HepG2 (cell line): Measurements from ENCODE around the gene TMEM134. TPM values are rescaled to one million over a fixed set of nuclear protein-coding genes. Genes with fewer than 3 reads are reported as not detected.

ENCODE experiments used
- ARHGAP35 ChIP-seq: sonication (generic); formaldehyde crosslinking; IDR thresholded peaks from 2 replicates; pipeline ENCODE4 v1.9.0; 2022; ENCODE audit warnings: mild to moderate bottlenecking, inconsistent platforms, moderate library complexity, missing genetic modification reagents, borderline replicate concordance
- ATF4 ChIP-seq, 2 experiments: fragments of 450-650 bp in 1 of 2; sonication (generic) in 1 of 2; formaldehyde crosslinking; IDR thresholded peaks; 2 replicates each; pipeline versions ENCODE4 v1.5.0 to v1.8.0; 2020 to 2022; ENCODE audit warnings: mild to moderate bottlenecking in 1 of 2, missing genetic modification reagents in 1 of 2
- BRD4 ChIP-seq: sonication (generic); formaldehyde crosslinking; IDR thresholded peaks from 2 replicates; pipeline ENCODE4 v1.4.0; 2020; ENCODE audit warnings: missing genetic modification reagents
- EED ChIP-seq: sonication (generic); formaldehyde crosslinking; IDR thresholded peaks from 2 replicates; pipeline ENCODE4 v1.5.0; 2020; ENCODE audit warnings: mild to moderate bottlenecking, missing genetic modification reagents
- FOXK2 ChIP-seq: fragments of 450-650 bp; IDR thresholded peaks from 2 replicates; pipeline ENCODE4 v1.6.1; 2016
- GATA4 ChIP-seq: sonication (generic); IDR thresholded peaks from 2 replicates; pipeline ENCODE4 v1.6.1; 2016; ENCODE audit warnings: antibody characterized with exemption, low read depth, borderline replicate concordance
- HDAC1 ChIP-seq: sonication (generic); formaldehyde crosslinking; IDR thresholded peaks from 2 replicates; pipeline ENCODE4 v1.5.1; 2020; ENCODE audit warnings: mild to moderate bottlenecking, missing genetic modification reagents
- PAF1 ChIP-seq: IDR thresholded peaks from 2 replicates; pipeline ENCODE4 v1.6.1; 2016; ENCODE audit warnings: missing genetic modification reagents, missing compliant biosample characterization
- SMYD3 ChIP-seq: sonication (generic); formaldehyde crosslinking; IDR thresholded peaks from 2 replicates; pipeline ENCODE4 v1.8.1; 2023; ENCODE audit warnings: mild to moderate bottlenecking, missing genetic modification reagents
- STAT5B ChIP-seq: sonication (generic); formaldehyde crosslinking; IDR thresholded peaks from 2 replicates; pipeline ENCODE4 v1.4.0; 2020; ENCODE audit warnings: missing genetic modification reagents
- TAF15 ChIP-seq: fragments of 200-400 bp; formaldehyde crosslinking; IDR thresholded peaks from one replicate; pipeline ENCODE4 v1.6.1; 2018; ENCODE audit warnings: mild to moderate bottlenecking, low read depth, low read length; ENCODE audit not compliant: poor library complexity, severe bottlenecking
- TCF7 ChIP-seq: sonication (generic); IDR thresholded peaks from 2 replicates; pipeline ENCODE4 v1.6.1; 2016; ENCODE audit warnings: antibody characterized with exemption, low read depth
- ZBTB21 ChIP-seq: sonication (generic); formaldehyde crosslinking; IDR thresholded peaks from 2 replicates; pipeline ENCODE4 v1.4.0; 2020; ENCODE audit warnings: missing genetic modification reagents
- ZNF460 ChIP-seq: sonication (generic); formaldehyde crosslinking; IDR thresholded peaks from 2 replicates; pipeline ENCODE4 v1.5.1; 2020; ENCODE audit warnings: missing genetic modification reagents, mild to moderate bottlenecking, borderline replicate concordance
- ZSCAN9 ChIP-seq: IDR thresholded peaks from 2 replicates; pipeline ENCODE4 v1.6.1; 2016; ENCODE audit warnings: borderline replicate concordance
- polyA plus RNA-seq, 8 experiments: library from polyadenylated mRNA; depleted of rRNA in 3 of 8; stranded (reverse) in 7 of 8; unstranded in 1 of 8; fragments of >200 nt; fragmentation: Illumina TruSeq in 4 of 8; extraction: Trizol in 4 of 8; gene quantifications; 2 replicates each; pipeline versions ENCODE4 v1.2.1 to v1.2.3, GENCODE V29; 2011 to 2016; ENCODE audit warnings: low read depth in 4 of 8, missing spikeins in 1 of 8, mixed read lengths in 1 of 8; ENCODE audit not compliant: insufficient read depth in 1 of 8
- total RNA-seq, 5 experiments: library from RNA; depleted of rRNA; stranded (reverse); fragments of >200 nt; fragmentation: Illumina TruSeq; extraction: Trizol; gene quantifications; 2 replicates each; pipeline ENCODE4 v1.2.3, GENCODE V29; 2016; ENCODE audit warnings: low read depth in 1 of 5
- TF ChIP-seq, protein P1 (sequence below): sonication (generic); formaldehyde crosslinking; conservative IDR thresholded peaks from 2 replicates; pipeline ENCODE4 v1.4.0; 2020; ENCODE audit warnings: missing genetic modification reagents
- TF ChIP-seq, protein P2 (sequence below): sonication (generic); formaldehyde crosslinking; IDR thresholded peaks from 2 replicates; pipeline ENCODE4 v1.4.0; 2020; ENCODE audit warnings: missing genetic modification reagents, borderline replicate concordance
- TF ChIP-seq, protein P3 (sequence below), 2 experiments: sonication (generic) in 1 of 2; formaldehyde crosslinking in 1 of 2; IDR thresholded peaks; 2 replicates each; pipeline versions ENCODE4 v1.4.0 to v1.6.1; 2016 to 2020; ENCODE audit warnings: borderline replicate concordance in 1 of 2, low read depth in 1 of 2, mild to moderate bottlenecking in 1 of 2, missing genetic modification reagents in 1 of 2

The TMEM134 gene
- total and polyA plus RNA-seq, 2 of the 13 experiments (the other 11 are each of a cell fraction or from before 2014, with no cell fraction given) = 6.9 to 26.9 TPM

- TF ChIP-seq STAT5B (CRISPR knock-in tag) = no peak
- TF ChIP-seq, protein P1, sequence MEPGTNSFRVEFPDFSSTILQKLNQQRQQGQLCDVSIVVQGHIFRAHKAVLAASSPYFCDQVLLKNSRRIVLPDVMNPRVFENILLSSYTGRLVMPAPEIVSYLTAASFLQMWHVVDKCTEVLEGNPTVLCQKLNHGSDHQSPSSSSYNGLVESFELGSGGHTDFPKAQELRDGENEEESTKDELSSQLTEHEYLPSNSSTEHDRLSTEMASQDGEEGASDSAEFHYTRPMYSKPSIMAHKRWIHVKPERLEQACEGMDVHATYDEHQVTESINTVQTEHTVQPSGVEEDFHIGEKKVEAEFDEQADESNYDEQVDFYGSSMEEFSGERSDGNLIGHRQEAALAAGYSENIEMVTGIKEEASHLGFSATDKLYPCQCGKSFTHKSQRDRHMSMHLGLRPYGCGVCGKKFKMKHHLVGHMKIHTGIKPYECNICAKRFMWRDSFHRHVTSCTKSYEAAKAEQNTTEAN (CRISPR knock-in tag) = no peak
- TF ChIP-seq, protein P2, sequence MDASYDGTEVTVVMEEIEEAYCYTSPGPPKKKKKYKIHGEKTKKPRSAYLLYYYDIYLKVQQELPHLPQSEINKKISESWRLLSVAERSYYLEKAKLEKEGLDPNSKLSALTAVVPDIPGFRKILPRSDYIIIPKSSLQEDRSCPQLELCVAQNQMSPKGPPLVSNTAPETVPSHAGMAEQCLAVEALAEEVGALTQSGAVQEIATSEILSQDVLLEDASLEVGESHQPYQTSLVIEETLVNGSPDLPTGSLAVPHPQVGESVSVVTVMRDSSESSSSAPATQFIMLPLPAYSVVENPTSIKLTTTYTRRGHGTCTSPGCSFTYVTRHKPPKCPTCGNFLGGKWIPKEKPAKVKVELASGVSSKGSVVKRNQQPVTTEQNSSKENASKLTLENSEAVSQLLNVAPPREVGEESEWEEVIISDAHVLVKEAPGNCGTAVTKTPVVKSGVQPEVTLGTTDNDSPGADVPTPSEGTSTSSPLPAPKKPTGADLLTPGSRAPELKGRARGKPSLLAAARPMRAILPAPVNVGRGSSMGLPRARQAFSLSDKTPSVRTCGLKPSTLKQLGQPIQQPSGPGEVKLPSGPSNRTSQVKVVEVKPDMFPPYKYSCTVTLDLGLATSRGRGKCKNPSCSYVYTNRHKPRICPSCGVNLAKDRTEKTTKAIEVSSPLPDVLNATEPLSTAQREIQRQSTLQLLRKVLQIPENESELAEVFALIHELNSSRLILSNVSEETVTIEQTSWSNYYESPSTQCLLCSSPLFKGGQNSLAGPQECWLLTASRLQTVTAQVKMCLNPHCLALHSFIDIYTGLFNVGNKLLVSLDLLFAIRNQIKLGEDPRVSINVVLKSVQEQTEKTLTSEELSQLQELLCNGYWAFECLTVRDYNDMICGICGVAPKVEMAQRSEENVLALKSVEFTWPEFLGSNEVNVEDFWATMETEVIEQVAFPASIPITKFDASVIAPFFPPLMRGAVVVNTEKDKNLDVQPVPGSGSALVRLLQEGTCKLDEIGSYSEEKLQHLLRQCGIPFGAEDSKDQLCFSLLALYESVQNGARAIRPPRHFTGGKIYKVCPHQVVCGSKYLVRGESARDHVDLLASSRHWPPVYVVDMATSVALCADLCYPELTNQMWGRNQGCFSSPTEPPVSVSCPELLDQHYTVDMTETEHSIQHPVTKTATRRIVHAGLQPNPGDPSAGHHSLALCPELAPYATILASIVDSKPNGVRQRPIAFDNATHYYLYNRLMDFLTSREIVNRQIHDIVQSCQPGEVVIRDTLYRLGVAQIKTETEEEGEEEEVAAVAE (CRISPR knock-in tag) = no peak
- TF ChIP-seq TAF15 = peak; percentile 27
- TF ChIP-seq, protein P3, sequence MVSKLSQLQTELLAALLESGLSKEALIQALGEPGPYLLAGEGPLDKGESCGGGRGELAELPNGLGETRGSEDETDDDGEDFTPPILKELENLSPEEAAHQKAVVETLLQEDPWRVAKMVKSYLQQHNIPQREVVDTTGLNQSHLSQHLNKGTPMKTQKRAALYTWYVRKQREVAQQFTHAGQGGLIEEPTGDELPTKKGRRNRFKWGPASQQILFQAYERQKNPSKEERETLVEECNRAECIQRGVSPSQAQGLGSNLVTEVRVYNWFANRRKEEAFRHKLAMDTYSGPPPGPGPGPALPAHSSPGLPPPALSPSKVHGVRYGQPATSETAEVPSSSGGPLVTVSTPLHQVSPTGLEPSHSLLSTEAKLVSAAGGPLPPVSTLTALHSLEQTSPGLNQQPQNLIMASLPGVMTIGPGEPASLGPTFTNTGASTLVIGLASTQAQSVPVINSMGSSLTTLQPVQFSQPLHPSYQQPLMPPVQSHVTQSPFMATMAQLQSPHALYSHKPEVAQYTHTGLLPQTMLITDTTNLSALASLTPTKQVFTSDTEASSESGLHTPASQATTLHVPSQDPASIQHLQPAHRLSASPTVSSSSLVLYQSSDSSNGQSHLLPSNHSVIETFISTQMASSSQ (IDR thresholded peaks at IDR 0.05; ENCODE audit: low read depth) = no peak
- TF ChIP-seq, protein P3 (CRISPR knock-in tag; IDR thresholded peaks at IDR 0.05; ENCODE audit: borderline replicate concordance) = no peak
- TF ChIP-seq EED (CRISPR knock-in tag) = no peak; the same call in 1 of the 2 replicates
- TF ChIP-seq TCF7 = no peak
- peak; percentile 78 for TF ChIP-seq HDAC1 (CRISPR knock-in tag)
- no peak for TF ChIP-seq FOXK2
- TF ChIP-seq ARHGAP35 (CRISPR knock-in tag) = no peak; the same call in 1 of the 2 replicates
- no peak for TF ChIP-seq ZNF460 (CRISPR knock-in tag)
- peak; percentile 47; the same call in 1 of the 2 replicates for TF ChIP-seq ZBTB21 (CRISPR knock-in tag)
- TF ChIP-seq ZSCAN9 = no peak
- TF ChIP-seq BRD4 (CRISPR knock-in tag) = 0 out of 2 replicates have a peak, but pooled peaks have one; percentile 63
- TF ChIP-seq PAF1 (CRISPR knock-in tag) = no peak
- TF ChIP-seq GATA4 = 0 out of 2 replicates have a peak, but pooled peaks have one; percentile 21
- TF ChIP-seq SMYD3 (CRISPR knock-in tag) = no peak
- peak in 1 of 2 experiments; percentile 43; a peak in 1 of 4 replicates for TF ChIP-seq ATF4 (CRISPR knock-in tag; IDR thresholded peaks at IDR 0.05)
These were observed at the start of gene TMEM134 (continued) for GRCh38 chr11:67468759-67469507.
